LNCAP (cell line): Measurements from ENCODE around the gene CPEB2.

Experiments used
- TF ChIP-seq, protein P1 (sequence below): fragments of 450-650 bp; IDR thresholded peaks from 2 replicates; pipeline ENCODE4 v1.5.1; 2017; ENCODE audit warnings: mild to moderate bottlenecking

Gene CPEB2

DNA sequence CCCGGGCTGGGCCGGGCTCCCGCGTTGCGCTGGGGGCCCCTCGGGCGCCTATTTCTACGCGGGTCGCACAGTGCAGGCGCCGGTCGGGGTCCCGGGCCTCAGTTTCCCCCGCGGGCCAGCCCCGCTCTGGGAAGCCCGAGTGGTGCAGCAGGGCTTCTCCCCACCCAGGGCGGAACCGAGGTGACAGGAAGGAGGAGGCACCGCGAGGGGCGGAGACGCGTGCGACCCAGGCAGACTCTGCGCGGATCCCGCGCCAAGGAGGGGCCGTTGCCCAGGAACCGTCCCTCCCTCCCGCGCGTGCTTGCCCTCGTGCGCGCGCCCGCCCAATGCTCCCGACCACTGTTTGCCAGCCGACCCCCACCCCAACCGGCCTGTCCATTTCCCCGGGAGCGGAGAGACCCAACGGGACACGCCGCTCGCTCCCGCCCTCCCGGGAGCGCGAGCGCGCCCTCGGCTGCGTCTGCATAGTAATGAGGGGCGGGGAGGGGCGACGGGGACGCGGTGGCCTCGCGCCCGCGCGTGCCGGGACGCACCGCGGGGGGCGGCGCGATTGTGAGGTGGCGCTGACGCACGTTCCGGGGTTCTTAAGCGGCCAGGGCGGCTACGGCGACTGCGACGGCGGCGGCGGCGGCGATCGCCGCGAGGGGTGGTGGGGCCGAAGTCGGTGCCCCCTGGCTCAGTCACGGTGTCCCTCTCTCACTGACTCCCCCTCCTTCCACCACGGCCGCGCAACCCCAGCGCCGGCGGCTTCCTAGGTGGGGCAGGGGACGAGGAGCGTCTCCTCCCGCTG lies at the start of gene CPEB2:
CPEB2 (plus strand) TSS at position 613 of the 790 bp plus-strand sequence. CDS start 193 bp downstream, outside the sequence.
- TF ChIP-seq, protein P1, sequence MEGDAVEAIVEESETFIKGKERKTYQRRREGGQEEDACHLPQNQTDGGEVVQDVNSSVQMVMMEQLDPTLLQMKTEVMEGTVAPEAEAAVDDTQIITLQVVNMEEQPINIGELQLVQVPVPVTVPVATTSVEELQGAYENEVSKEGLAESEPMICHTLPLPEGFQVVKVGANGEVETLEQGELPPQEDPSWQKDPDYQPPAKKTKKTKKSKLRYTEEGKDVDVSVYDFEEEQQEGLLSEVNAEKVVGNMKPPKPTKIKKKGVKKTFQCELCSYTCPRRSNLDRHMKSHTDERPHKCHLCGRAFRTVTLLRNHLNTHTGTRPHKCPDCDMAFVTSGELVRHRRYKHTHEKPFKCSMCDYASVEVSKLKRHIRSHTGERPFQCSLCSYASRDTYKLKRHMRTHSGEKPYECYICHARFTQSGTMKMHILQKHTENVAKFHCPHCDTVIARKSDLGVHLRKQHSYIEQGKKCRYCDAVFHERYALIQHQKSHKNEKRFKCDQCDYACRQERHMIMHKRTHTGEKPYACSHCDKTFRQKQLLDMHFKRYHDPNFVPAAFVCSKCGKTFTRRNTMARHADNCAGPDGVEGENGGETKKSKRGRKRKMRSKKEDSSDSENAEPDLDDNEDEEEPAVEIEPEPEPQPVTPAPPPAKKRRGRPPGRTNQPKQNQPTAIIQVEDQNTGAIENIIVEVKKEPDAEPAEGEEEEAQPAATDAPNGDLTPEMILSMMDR: no peak

DNA sequence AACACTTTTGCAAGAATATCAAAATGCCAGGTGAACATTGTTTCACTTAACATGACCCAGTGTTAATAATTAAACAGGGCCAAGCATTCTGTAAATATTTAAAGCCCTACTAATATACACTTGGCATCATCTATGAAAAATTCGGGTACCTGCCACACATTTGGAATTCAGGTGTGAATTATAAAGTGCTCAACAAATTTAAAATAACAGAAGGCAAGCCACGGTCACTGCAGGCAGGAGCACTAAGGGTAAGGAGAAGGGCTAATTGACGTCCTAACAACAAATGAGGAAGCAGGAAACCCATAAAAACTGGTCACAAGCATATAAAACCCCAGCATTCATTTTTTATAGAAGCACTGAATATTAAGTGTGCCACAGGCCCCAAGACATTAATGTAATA lies 43.8 kb upstream of the CPEB2 start:
- TF ChIP-seq, protein P1: no peak

DNA sequence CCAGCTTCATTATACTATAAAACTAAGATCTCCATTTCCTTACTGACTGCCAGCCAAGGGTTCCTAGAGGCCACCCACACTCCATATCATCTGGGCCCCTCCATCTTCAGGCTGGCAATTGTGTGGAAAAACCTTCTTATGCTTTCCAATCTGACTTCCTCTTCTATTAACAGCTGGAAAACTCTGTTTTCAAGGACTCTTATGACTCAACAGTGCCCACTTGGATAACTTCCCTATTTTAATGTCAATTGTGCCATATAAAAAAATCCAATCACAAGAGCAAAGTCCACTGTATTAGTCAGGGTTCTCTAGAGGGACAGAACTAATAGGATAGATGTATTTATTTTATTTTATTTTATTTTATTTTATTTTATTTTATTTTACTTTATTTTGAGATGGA lies 41.0 kb upstream of the CPEB2 start:
- TF ChIP-seq, protein P1: no peak

DNA sequence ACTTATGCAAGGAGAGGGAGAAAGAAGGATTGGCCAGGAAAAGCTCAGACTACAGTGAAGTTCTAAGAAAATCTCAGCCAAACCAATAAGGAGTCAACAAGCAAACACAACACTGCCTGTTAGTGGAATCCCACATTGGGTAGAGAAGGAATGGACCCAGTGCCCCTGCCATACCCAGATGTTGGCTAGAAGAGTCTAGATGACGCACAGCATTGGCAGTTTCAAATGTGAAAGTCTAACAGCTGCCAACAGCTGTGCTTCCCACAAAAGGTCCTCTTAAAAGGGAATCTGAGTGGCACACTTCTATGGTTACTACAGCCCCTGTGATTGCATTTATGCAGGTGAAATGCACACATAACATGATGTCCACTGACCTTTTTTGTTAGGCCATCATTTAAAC lies 37.2 kb upstream of the CPEB2 start:
- TF ChIP-seq, protein P1: no peak

DNA sequence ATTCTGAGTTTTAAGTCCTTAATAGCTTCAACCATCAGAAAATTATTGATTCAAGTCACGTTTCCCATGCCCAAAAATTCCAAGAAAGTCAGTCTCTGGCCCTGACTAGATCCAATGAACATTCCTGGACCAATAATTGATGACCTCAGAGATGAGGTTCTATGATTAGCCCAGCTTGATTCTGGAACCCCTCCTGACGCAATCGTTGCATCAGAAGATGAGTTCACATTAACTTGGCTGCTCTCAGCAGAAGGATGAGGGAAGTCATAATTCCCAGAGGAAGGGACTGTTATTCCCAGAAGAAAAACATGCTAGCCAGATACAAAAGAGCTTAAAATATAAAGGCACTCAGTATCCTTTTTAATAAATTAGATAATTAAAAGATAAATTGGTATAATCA lies 34.3 kb upstream of the CPEB2 start:
- TF ChIP-seq, protein P1: no peak

DNA sequence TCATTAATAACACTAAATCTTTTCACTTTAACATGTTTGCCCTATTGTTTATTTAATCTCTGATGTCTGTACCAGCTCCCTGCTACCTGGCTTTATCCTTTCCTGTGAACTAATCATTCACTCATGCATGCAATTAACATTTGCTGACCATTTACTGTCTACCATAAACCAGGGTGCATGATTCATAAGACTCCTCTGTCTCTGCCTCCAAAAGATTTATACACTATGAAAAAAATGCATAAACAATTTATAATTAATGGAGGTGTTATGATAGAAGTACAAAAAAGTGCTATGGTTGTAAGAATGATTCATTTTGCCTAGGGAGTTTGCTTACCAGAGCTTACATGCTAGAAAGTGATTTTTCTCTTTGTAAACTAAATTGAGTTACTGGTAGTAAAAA lies 24.5 kb upstream of the CPEB2 start:
- TF ChIP-seq, protein P1: no peak

DNA sequence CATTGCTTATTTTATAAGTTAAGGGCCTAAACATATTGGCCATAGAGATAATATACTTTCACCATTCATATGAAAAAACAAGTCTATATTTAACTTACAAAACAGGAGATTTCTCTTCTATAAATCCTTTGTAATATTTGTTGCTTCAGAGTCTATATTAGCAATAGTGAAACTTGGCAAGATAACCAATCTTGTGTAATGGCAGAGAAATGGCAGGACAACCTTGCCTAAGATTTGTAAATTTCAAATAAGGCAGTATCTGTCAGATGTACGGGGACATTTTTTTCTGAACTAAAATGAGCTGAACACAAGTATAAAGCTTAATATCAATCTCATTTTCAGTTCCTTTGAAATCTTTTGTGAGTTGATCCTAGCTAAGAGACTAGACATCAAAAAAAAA lies 17.8 kb upstream of the CPEB2 start:
- TF ChIP-seq, protein P1: no peak

DNA sequence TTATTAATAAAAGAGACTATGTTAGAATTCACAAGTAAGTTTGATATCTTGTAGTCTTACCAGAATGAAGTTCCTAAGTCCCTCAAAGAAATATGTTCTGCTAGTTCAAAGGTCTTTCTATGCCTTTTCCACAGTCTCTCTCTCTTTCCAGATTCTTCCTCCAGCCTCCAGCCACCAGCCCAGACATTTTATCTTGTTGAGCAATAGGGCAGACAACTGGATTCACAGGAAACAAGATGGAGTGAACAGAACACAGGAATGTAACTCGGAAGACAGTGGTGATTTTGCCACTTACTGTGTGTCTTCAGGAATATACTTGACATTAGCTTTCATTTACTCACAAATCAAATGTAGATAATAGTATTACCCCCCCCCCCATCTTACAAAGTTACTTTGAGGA lies 17.1 kb upstream of the CPEB2 start:
- TF ChIP-seq, protein P1: no peak
